GM23338 (cell line): ENCODE data around the gene SOS2. TPM values are rescaled to one million over a fixed set of nuclear protein-coding genes. Genes with fewer than 3 reads are reported as not detected.

Experiments
- ATAC-seq: fragments of 200-7000 bp; cut with Tn5 transposase; 3 replicates; pipeline ENCODE4 v1.9.1; 2020
- DNase-seq: peaks from one replicate; pipeline ENCODE4 v3.0.0-alpha.2; 2015; ENCODE audit warnings: low spot score
- H2AFZ ChIP-seq: fragments of 200-600 bp; sonication (generic); 2 replicates; pipeline ENCODE4 v1.8.0; 2016; ENCODE audit warnings: antibody characterized with exemption, mild to moderate bottlenecking, moderate library complexity
- H3F3A ChIP-seq: fragments of 200-600 bp; sonication (generic); replicated peaks from 2 replicates; pipeline ENCODE4 v1.8.0; 2017; ENCODE audit warnings: antibody characterized with exemption, mixed run types, low read depth
- H3K27ac ChIP-seq: fragments of 200-600 bp; sonication (generic); 2 replicates; pipeline ENCODE4 v1.6.1; 2016; ENCODE audit warnings: low read depth
- H3K27me3 ChIP-seq: fragments of 200-600 bp; sonication (generic); 2 replicates; pipeline ENCODE4 v1.8.0; 2016; ENCODE audit warnings: mild to moderate bottlenecking, mixed run types, moderate library complexity; ENCODE audit not compliant: insufficient read depth
- H3K36me3 ChIP-seq: fragments of 200-600 bp; sonication (generic); 2 replicates; pipeline ENCODE4 v1.8.0; 2016; ENCODE audit warnings: mild to moderate bottlenecking; ENCODE audit not compliant: insufficient read depth
- H3K4me1 ChIP-seq: fragments of 200-600 bp; sonication (generic); 2 replicates; pipeline ENCODE4 v1.8.0; 2016; ENCODE audit warnings: mild to moderate bottlenecking, moderate library complexity; ENCODE audit not compliant: insufficient read depth
- H3K4me2 ChIP-seq: fragments of 200-600 bp; sonication (generic); 2 replicates; pipeline ENCODE4 v1.7.1; 2017; ENCODE audit warnings: mixed run types
- H3K4me3 ChIP-seq: fragments of 200-600 bp; sonication (generic); 2 replicates; pipeline ENCODE4 v1.6.1; 2016; ENCODE audit warnings: mixed run types
- H3K79me2 ChIP-seq: fragments of 200-600 bp; sonication (generic); replicated peaks from 2 replicates; pipeline ENCODE4 v1.8.0; 2017; ENCODE audit warnings: mild to moderate bottlenecking; ENCODE audit not compliant: insufficient read depth
- H3K9me2 ChIP-seq: fragments of 200-600 bp; sonication (generic); 2 replicates; pipeline ENCODE4 v1.8.0; 2017; ENCODE audit not compliant: insufficient read depth
- H4K20me1 ChIP-seq: fragments of 200-600 bp; sonication (generic); replicated peaks from 2 replicates; pipeline ENCODE4 v1.8.0; 2017; ENCODE audit warnings: mild to moderate bottlenecking; ENCODE audit not compliant: insufficient read depth
- H3K27ac Mint-ChIP-seq: 2 replicates; pipeline ENCODE4 v1.8.0; 2020; ENCODE audit warnings: inconsistent platforms, mild to moderate bottlenecking, moderate library complexity, mixed read lengths
- H3K27me3 Mint-ChIP-seq: 3 replicates; pipeline ENCODE4 v1.8.0; 2022; ENCODE audit warnings: low read depth, mild to moderate bottlenecking, moderate library complexity, mixed read lengths, inconsistent platforms; ENCODE audit not compliant: insufficient read depth, poor library complexity
- H3K36me3 Mint-ChIP-seq: 3 replicates; pipeline ENCODE4 v1.8.0; 2021; ENCODE audit warnings: low read depth, mild to moderate bottlenecking, inconsistent platforms, moderate library complexity, mixed read lengths
- H3K4me1 Mint-ChIP-seq: 3 replicates; pipeline ENCODE4 v1.8.0; 2020; ENCODE audit warnings: mild to moderate bottlenecking, inconsistent platforms, mixed read lengths
- H3K4me3 Mint-ChIP-seq: 3 replicates; pipeline ENCODE4 v1.8.0; 2021; ENCODE audit warnings: moderate library complexity, mild to moderate bottlenecking, inconsistent platforms, mixed read lengths
- H3K9me3 Mint-ChIP-seq: 3 replicates; pipeline ENCODE4 v1.8.0; 2020; ENCODE audit warnings: moderate library complexity, mild to moderate bottlenecking, inconsistent platforms, mixed read lengths
- CREB1 ChIP-seq: fragments of 250-450 bp; sonication (Bioruptor Pico); IDR thresholded peaks from 2 replicates; pipeline ENCODE4 v1.5.0; 2020; ENCODE audit warnings: low read depth, mild to moderate bottlenecking, moderate library complexity
- EZH2 ChIP-seq: fragments of 200-600 bp; sonication (generic); IDR thresholded peaks from one replicate; pipeline ENCODE4 v1.8.0; 2017; ENCODE audit warnings: antibody characterized with exemption, mild to moderate bottlenecking, low read depth; ENCODE audit not compliant: unreplicated experiment
- EZH2phosphoT487 ChIP-seq: fragments of 200-600 bp; sonication (generic); IDR thresholded peaks from one replicate; pipeline ENCODE4 v1.8.1; 2018; ENCODE audit warnings: antibody characterized with exemption; ENCODE audit not compliant: unreplicated experiment
- JUNB ChIP-seq: IDR thresholded peaks from one replicate; pipeline ENCODE4 v1.6.1; 2016; ENCODE audit warnings: antibody characterized with exemption; ENCODE audit not compliant: unreplicated experiment
- NANOG ChIP-seq: IDR thresholded peaks from 2 replicates; pipeline ENCODE4 v1.6.1; 2016; ENCODE audit warnings: antibody characterized with exemption, borderline replicate concordance
- POLR2AphosphoS5 ChIP-seq: IDR thresholded peaks from 2 replicates; pipeline ENCODE4 v1.6.1; 2016; ENCODE audit warnings: antibody characterized with exemption, low read depth
- STAT1 ChIP-seq: IDR thresholded peaks from one replicate; pipeline ENCODE4 v1.6.1; 2016; ENCODE audit warnings: antibody characterized with exemption; ENCODE audit not compliant: unreplicated experiment
- ZNF114 ChIP-seq: fragments of 250-450 bp; sonication (Bioruptor Pico); IDR thresholded peaks from 2 replicates; pipeline ENCODE4 v1.5.0; 2020; ENCODE audit warnings: mild to moderate bottlenecking, moderate library complexity
- ZNF331 ChIP-seq: fragments of 250-450 bp; sonication (Bioruptor Pico); IDR thresholded peaks from 2 replicates; pipeline ENCODE4 v1.5.0; 2020; ENCODE audit warnings: low read depth, mild to moderate bottlenecking, moderate library complexity
- polyA plus RNA-seq: library from polyadenylated mRNA; unstranded; fragments of >200 nt; fragmentation: Nextera tagmentation; extraction: Ambion mirVana; gene quantifications from 2 replicates; pipeline ENCODE4 v1.2.1, GENCODE V29; 2016
- total RNA-seq: library from RNA; depleted of rRNA; stranded (reverse); fragments of >200 nt; shearing (Covaris generic); gene quantifications from 2 replicates; pipeline ENCODE4 v1.2.3, GENCODE V29; 2014
- TF ChIP-seq, protein P1 (sequence below): fragments of 250-450 bp; sonication (Bioruptor Pico); IDR thresholded peaks from 2 replicates; pipeline ENCODE4 v1.5.0; 2020; ENCODE audit warnings: mild to moderate bottlenecking, moderate library complexity

Gene SOS2
- total and polyA plus RNA-seq, 2 experiments from 2014 or later: 3.5 to 11.4 TPM

DNA sequence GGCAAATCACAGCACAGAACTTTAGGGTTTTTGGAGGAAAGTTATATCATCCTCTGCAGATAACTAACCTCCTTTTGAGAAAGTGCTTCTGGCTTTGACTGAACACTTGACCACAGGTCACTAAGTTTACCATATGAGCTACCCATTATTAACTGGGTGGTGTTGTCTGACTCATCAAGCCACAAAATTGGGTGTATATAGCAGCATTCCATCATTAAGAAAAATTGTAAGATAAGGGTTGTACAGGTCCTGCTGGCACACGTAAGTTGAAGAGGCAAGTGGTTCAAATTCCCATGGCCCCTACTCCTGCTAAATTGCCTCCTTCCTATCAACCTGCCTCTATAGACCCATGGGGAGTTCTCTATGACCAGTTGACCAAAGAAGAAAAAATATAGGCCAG lies 41.1 kb upstream of the SOS2 start (continued):
- TF ChIP-seq POLR2AphosphoS5: no peak
- TF ChIP-seq, protein P1, sequence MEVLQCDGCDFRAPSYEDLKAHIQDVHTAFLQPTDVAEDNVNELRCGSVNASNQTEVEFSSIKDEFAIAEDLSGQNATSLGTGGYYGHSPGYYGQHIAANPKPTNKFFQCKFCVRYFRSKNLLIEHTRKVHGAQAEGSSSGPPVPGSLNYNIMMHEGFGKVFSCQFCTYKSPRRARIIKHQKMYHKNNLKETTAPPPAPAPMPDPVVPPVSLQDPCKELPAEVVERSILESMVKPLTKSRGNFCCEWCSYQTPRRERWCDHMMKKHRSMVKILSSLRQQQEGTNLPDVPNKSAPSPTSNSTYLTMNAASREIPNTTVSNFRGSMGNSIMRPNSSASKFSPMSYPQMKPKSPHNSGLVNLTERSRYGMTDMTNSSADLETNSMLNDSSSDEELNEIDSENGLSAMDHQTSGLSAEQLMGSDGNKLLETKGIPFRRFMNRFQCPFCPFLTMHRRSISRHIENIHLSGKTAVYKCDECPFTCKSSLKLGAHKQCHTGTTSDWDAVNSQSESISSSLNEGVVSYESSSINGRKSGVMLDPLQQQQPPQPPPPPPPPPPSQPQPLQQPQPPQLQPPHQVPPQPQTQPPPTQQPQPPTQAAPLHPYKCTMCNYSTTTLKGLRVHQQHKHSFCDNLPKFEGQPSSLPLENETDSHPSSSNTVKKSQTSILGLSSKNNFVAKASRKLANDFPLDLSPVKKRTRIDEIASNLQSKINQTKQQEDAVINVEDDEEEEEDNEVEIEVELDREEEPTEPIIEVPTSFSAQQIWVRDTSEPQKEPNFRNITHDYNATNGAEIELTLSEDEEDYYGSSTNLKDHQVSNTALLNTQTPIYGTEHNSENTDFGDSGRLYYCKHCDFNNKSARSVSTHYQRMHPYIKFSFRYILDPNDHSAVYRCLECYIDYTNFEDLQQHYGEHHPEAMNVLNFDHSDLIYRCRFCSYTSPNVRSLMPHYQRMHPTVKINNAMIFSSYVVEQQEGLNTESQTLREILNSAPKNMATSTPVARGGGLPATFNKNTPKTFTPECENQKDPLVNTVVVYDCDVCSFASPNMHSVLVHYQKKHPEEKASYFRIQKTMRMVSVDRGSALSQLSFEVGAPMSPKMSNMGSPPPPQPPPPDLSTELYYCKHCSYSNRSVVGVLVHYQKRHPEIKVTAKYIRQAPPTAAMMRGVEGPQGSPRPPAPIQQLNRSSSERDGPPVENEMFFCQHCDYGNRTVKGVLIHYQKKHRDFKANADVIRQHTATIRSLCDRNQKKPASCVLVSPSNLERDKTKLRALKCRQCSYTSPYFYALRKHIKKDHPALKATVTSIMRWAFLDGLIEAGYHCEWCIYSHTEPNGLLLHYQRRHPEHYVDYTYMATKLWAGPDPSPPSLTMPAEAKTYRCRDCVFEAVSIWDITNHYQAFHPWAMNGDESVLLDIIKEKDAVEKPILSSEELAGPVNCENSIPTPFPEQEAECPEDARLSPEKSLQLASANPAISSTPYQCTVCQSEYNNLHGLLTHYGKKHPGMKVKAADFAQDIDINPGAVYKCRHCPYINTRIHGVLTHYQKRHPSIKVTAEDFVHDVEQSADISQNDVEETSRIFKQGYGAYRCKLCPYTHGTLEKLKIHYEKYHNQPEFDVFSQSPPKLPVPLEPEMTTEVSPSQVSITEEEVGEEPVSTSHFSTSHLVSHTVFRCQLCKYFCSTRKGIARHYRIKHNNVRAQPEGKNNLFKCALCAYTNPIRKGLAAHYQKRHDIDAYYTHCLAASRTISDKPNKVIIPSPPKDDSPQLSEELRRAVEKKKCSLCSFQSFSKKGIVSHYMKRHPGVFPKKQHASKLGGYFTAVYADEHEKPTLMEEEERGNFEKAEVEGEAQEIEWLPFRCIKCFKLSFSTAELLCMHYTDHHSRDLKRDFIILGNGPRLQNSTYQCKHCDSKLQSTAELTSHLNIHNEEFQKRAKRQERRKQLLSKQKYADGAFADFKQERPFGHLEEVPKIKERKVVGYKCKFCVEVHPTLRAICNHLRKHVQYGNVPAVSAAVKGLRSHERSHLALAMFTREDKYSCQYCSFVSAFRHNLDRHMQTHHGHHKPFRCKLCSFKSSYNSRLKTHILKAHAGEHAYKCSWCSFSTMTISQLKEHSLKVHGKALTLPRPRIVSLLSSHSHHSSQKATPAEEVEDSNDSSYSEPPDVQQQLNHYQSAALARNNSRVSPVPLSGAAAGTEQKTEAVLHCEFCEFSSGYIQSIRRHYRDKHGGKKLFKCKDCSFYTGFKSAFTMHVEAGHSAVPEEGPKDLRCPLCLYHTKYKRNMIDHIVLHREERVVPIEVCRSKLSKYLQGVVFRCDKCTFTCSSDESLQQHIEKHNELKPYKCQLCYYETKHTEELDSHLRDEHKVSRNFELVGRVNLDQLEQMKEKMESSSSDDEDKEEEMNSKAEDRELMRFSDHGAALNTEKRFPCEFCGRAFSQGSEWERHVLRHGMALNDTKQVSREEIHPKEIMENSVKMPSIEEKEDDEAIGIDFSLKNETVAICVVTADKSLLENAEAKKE: no peak
- TF ChIP-seq ZNF331: no peak

DNA sequence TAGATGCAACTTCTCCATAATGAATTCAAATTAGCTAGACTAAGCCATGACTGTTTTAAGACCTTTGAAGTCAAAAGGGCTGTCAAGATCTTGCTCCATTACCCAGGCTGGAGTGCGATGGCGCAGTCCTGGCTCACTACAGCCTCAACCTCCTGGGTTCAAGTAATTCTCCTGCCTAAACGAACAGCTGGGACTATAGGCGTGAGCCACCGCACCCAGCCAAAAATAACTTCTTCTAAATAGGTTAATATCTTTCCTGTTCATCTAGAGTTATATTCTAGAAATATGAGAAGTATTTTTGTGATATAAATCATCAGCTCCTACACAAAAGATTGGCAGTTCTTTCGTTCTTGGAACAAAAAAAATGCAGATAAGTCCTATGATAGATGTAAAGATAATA lies 39.6 kb upstream of the SOS2 start:
- Histone ChIP-seq H3K4me2 (no peak overlapping the region), H3K27ac (no peak overlapping the region), H3K9me2 (no peaks in the 10 kb centered on the region), H3K79me2 (no peaks in the 10 kb centered on the region), H3F3A (no peaks in the 10 kb centered on the region), H3K27me3 (no peaks in the 10 kb centered on the region), H3K36me3 (peaks cover 5% of the 10 kb centered on the region; the same call in 1 of the 2 replicates), H2AFZ (no peak overlapping the region), H4K20me1 (no peaks in the 10 kb centered on the region; the same call in none of the 2 replicates), H3K4me3 (no peak overlapping the region), H3K4me1 (no peaks in the 10 kb centered on the region)
- Mint-ChIP-seq H3K27me3 (peaks cover 3% of the 10 kb centered on the region), H3K27ac (no peak overlapping the region), H3K4me3 (no peak overlapping the region), H3K36me3 (no peaks in the 10 kb centered on the region; the same call in 2 of the 3 replicates), H3K4me1 (no peaks in the 10 kb centered on the region), H3K9me3 (no peaks in the 10 kb centered on the region)
- no peak for ATAC-seq
- DNase-seq: no peak
- TF ChIP-seq JUNB: no peak
- no peak for TF ChIP-seq STAT1
- TF ChIP-seq, protein P1: no peak
- no peak for TF ChIP-seq POLR2AphosphoS5
- TF ChIP-seq CREB1 (CRISPR knock-in tag): no peak
- TF ChIP-seq EZH2phosphoT487: no peak
- no peak for TF ChIP-seq EZH2
- TF ChIP-seq NANOG: no peak
- TF ChIP-seq ZNF114: no peak
